Smooth muscle cell (in vitro differentiated cells): ENCODE data around the gene HSPA1L. TPM values are rescaled to one million over a fixed set of nuclear protein-coding genes. Genes with fewer than 3 reads are reported as not detected.

ENCODE experiments used
- DNase-seq: peaks from one replicate; lab custom pipeline; 2025; ENCODE audit not compliant: unreplicated experiment; lab: John Stamatoyannopoulos, UW
- H2AFZ ChIP-seq: fragments of 200-600 bp; sonication (generic); 2 replicates; pipeline ENCODE4 v1.6.0; 2016; ENCODE audit warnings: antibody characterized with exemption, low read depth, mild to moderate bottlenecking
- H3F3A ChIP-seq: fragments of 200-600 bp; sonication (generic); 2 replicates; pipeline ENCODE4 v1.6.0; 2017; ENCODE audit warnings: antibody characterized with exemption, low read depth
- H3K27ac ChIP-seq: fragments of 200-600 bp; sonication (generic); 2 replicates; pipeline ENCODE4 v1.5.1; 2016; ENCODE audit warnings: low read depth, mild to moderate bottlenecking
- H3K27me3 ChIP-seq: fragments of 200-600 bp; sonication (generic); 2 replicates; pipeline ENCODE4 v1.6.1; 2016; ENCODE audit warnings: low read depth, mild to moderate bottlenecking
- H3K36me3 ChIP-seq: fragments of 200-600 bp; sonication (generic); 2 replicates; pipeline ENCODE4 v1.5.1; 2016; ENCODE audit warnings: low read depth
- H3K4me1 ChIP-seq: fragments of 200-600 bp; sonication (generic); 2 replicates; pipeline ENCODE4 v1.5.1; 2016; ENCODE audit warnings: low read depth
- H3K4me2 ChIP-seq: fragments of 200-600 bp; sonication (generic); 2 replicates; pipeline ENCODE4 v1.6.0; 2016; ENCODE audit warnings: mild to moderate bottlenecking
- H3K4me3 ChIP-seq: fragments of 200-600 bp; sonication (generic); 2 replicates; pipeline ENCODE4 v1.5.1; 2016; ENCODE audit warnings: mild to moderate bottlenecking
- H3K79me2 ChIP-seq: fragments of 200-600 bp; sonication (generic); 2 replicates; pipeline ENCODE4 v1.6.0; 2016; ENCODE audit warnings: low read depth, mild to moderate bottlenecking
- H3K9ac ChIP-seq: fragments of 200-600 bp; sonication (generic); 2 replicates; pipeline ENCODE4 v1.6.0; 2016; ENCODE audit warnings: low read depth
- H3K9me3 ChIP-seq: fragments of 200-600 bp; sonication (generic); replicated peaks from 2 replicates; pipeline ENCODE4 v1.5.1; 2016; ENCODE audit warnings: low read depth
- H4K20me1 ChIP-seq: fragments of 200-600 bp; sonication (generic); 2 replicates; pipeline ENCODE4 v1.6.0; 2016; ENCODE audit warnings: low read depth
- CTCF ChIP-seq: fragments of 200-600 bp; sonication (generic); IDR thresholded peaks from 2 replicates; pipeline ENCODE4 v1.5.1; 2017; ENCODE audit warnings: borderline replicate concordance, mild to moderate bottlenecking, antibody characterized with exemption; ENCODE audit not compliant: insufficient read depth, poor library complexity, severe bottlenecking
- WGBS: methylation state at CpG from one replicate; pipeline ENCODE4 v1.1.7; 2016; ENCODE audit warnings: low lambda C conversion rate; 5-methylcytosine and 5-hydroxymethylcytosine counted together
- polyA plus RNA-seq: library from polyadenylated mRNA; unstranded; fragments of >200 nt; fragmentation: Nextera tagmentation; extraction: Ambion mirVana; gene quantifications from 2 replicates; pipeline ENCODE4 v1.2.1, GENCODE V29; 2016
- total RNA-seq: library from RNA; depleted of rRNA; stranded (reverse); fragments of >200 nt; gene quantifications from 2 replicates; pipeline ENCODE4 v1.2.3, GENCODE V29; 2014

The HSPA1L gene
- total and polyA plus RNA-seq, 2 experiments from 2014 or later = 0.19 to 0.63 TPM

GRCh38 chr6:31782126-31782855 is 32.8 kb downstream of the HSPA1L start:
- peaks cover 11% of the 10 kb centered on the region for H3F3A ChIP-seq
- TF ChIP-seq CTCF = no peak
- no peaks in the 10 kb centered on the region for H3K4me1 ChIP-seq
- H2AFZ ChIP-seq = no peak overlapping the region
- H3K9me3 ChIP-seq = no peaks in the 10 kb centered on the region
- 97% methylated on average over 29 of the region's 32 CpGs for WGBS
- no peaks in the 10 kb centered on the region for H3K27me3 ChIP-seq
- H4K20me1 ChIP-seq = no peaks in the 10 kb centered on the region
- H3K4me3 ChIP-seq = no peak overlapping the region
- no peak overlapping the region for H3K4me2 ChIP-seq
- no peak overlapping the region for H3K27ac ChIP-seq
- no peaks in the 10 kb centered on the region for H3K36me3 ChIP-seq
- no peak for DNase-seq
- H3K9ac ChIP-seq = no peak overlapping the region
- no peaks in the 10 kb centered on the region for H3K79me2 ChIP-seq

DNA sequence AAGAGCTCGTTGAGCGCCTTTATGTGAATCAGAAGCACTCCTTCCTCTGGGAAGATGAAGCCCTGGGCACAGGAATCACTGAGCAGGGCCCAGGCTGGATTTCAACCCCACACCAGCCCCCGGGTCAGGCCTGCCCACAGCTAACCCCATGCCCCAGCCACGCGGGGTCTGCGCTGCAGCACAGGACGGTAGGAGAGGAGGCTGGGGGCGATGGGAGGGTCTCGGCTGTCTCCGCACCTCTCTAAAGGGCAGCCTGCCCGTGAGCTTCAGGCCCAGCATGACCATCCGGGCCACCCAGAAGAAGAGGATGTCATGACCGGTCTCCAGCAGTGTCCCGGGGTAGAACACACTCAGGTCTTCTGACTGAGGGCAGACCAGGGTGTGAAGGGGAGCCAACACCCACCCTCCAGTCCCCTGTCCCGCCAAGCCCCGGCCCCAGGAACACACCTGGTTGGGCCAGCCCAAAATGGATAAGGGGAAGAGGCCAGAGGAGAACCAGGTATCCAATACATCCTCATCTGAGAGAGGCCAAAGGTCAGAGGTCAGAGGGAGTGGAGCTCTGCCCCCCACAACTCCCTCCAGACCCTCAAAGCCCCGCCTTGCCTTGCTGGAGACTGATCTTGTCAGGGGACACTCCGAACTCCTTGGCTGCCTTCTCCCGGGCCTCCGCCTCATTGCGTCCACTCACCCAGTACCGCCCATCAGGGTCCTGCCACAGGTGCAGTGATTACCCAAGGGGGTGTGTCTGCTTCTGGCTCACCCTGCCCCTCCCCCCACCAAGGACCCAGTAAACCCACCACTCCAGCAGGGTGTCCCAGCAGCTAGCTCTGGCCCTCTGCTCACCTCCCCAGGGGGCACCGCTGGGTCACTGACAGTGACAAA is 33.6 kb downstream of the HSPA1L start:
- whole genome bisulfite sequencing = 98% methylated on average over 23 of the region's 23 CpGs
- no peaks in the 10 kb centered on the region for H3K27me3 ChIP-seq
- H3F3A ChIP-seq = peaks cover 11% of the 10 kb centered on the region
- no peak overlapping the region for H3K4me3 ChIP-seq
- DNase-seq = no peak
- H3K4me2 ChIP-seq = no peak overlapping the region
- H3K36me3 ChIP-seq = no peaks in the 10 kb centered on the region
- no peak for TF ChIP-seq CTCF
- H3K79me2 ChIP-seq = no peaks in the 10 kb centered on the region
- no peaks in the 10 kb centered on the region for H3K9me3 ChIP-seq
- H3K4me1 ChIP-seq = peaks cover 6% of the 10 kb centered on the region
- H3K27ac ChIP-seq = no peak overlapping the region
- no peaks in the 10 kb centered on the region for H4K20me1 ChIP-seq
- no peak overlapping the region for H3K9ac ChIP-seq
- no peak overlapping the region for H2AFZ ChIP-seq

- Histone ChIP-seq H3K9ac (no peak overlapping the region), H3K27ac (no peak overlapping the region), H3K79me2 (no peaks in the 10 kb centered on the region), H3K4me2 (no peak overlapping the region), H3K4me1 (peaks cover 8% of the 10 kb centered on the region), H3F3A (peaks cover 11% of the 10 kb centered on the region), H3K9me3 (no peaks in the 10 kb centered on the region), H2AFZ (no peak overlapping the region), H3K36me3 (no peaks in the 10 kb centered on the region), H4K20me1 (no peaks in the 10 kb centered on the region), H3K27me3 (no peaks in the 10 kb centered on the region), H3K4me3 (no peak overlapping the region)
- WGBS = 96% methylated on average over 20 of the region's 20 CpGs
- DNase-seq = no peak
- TF ChIP-seq CTCF = no peak
Measured at GRCh38 chr6:31780507-31781243, 34.4 kb downstream of the HSPA1L start.
